Stimulated activated CD4-positive, alpha-beta T cell treated with anti-CD3 and anti-CD28 coated beads, Interleukin-2, amount 100 ng/mL, for 48 hours (primary cell): ENCODE data around the gene TRIM17.

Experiments
- DNase-seq, 2 donors: peaks; one replicate each; pipeline ENCODE4 v3.0.0-alpha.2; 2020

Gene TRIM17

GRCh38 chr1:228366062-228366865 lies 50.4 kb downstream of the TRIM17 start:
- DNase-seq, result no peak

- no peak for DNase-seq
These were observed 51.2 kb downstream of the TRIM17 start for GRCh38 chr1:228365271-228366061.

GRCh38 chr1:228364706-228365213 lies 51.9 kb downstream of the TRIM17 start:
- DNase-seq, result no peak

GRCh38 chr1:228364068-228364705 lies 52.5 kb downstream of the TRIM17 start:
- DNase-seq, result no peak

- DNase-seq, result no peak
These were observed 53.0 kb downstream of the TRIM17 start for GRCh38 chr1:228363686-228364067.

- no peak for DNase-seq
These were observed 53.7 kb downstream of the TRIM17 start for GRCh38 chr1:228362884-228363450.

- no peak for DNase-seq
These were observed 54.3 kb downstream of the TRIM17 start for GRCh38 chr1:228362141-228362883.

GRCh38 chr1:228361314-228362140 lies 55.1 kb downstream of the TRIM17 start:
- DNase-seq, result no peak

GRCh38 chr1:228360533-228361313 lies 55.9 kb downstream of the TRIM17 start:
- no peak for DNase-seq

- no peak for DNase-seq
These were observed 56.8 kb downstream of the TRIM17 start for GRCh38 chr1:228359613-228360532.

GRCh38 chr1:228358764-228359612 lies 57.7 kb downstream of the TRIM17 start:
- DNase-seq, result no peak

- no peak for DNase-seq
These were observed 58.5 kb downstream of the TRIM17 start for GRCh38 chr1:228358039-228358763.
